ENCODE results near the gene CCNT1. TPM values are rescaled to one million over a fixed set of nuclear protein-coding genes. Genes with fewer than 3 reads are reported as not detected.
"Not testable (repeated sequence)": the region's sequence is repeated elsewhere in the genome, so short reads cannot be mapped to it uniquely, and the experiment has no call there.

Gene CCNT1
- total RNA-seq, 1 donor from 2014 or later: 28.9 TPM

GRCh38 chr12:48686037-48686595 is 30.4 kb downstream of the CCNT1 start:
- H3K27ac Mint-ChIP-seq (ENCODE audit: unreplicated experiment): no peak overlapping the region
- H3K4me3 Mint-ChIP-seq (ENCODE audit: unreplicated experiment): no peak overlapping the region
- no peak for DNase-seq (ENCODE audit: low spot score)
- H3K27me3 Mint-ChIP-seq (ENCODE audit: low read depth): no peaks in the 10 kb centered on the region
- H3K36me3 Mint-ChIP-seq (ENCODE audit: low read depth): peaks cover 9% of the 10 kb centered on the region
- H3K9me3 Mint-ChIP-seq (ENCODE audit: low read depth): no peaks in the 10 kb centered on the region
- TF ChIP-seq, protein P1, sequence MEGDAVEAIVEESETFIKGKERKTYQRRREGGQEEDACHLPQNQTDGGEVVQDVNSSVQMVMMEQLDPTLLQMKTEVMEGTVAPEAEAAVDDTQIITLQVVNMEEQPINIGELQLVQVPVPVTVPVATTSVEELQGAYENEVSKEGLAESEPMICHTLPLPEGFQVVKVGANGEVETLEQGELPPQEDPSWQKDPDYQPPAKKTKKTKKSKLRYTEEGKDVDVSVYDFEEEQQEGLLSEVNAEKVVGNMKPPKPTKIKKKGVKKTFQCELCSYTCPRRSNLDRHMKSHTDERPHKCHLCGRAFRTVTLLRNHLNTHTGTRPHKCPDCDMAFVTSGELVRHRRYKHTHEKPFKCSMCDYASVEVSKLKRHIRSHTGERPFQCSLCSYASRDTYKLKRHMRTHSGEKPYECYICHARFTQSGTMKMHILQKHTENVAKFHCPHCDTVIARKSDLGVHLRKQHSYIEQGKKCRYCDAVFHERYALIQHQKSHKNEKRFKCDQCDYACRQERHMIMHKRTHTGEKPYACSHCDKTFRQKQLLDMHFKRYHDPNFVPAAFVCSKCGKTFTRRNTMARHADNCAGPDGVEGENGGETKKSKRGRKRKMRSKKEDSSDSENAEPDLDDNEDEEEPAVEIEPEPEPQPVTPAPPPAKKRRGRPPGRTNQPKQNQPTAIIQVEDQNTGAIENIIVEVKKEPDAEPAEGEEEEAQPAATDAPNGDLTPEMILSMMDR (IDR thresholded peaks at IDR 0.05): no peak
- H3K4me1 Mint-ChIP-seq (ENCODE audit: low read depth): peaks cover 14% of the 10 kb centered on the region

- Mint-ChIP-seq H3K4me1 (ENCODE audit: low read depth) (peaks cover 28% of the 10 kb centered on the region), H3K27ac (ENCODE audit: unreplicated experiment) (no peak overlapping the region), H3K36me3 (ENCODE audit: low read depth) (peaks cover 14% of the 10 kb centered on the region), H3K4me3 (ENCODE audit: unreplicated experiment) (no peak overlapping the region), H3K27me3 (ENCODE audit: low read depth) (no peaks in the 10 kb centered on the region), H3K9me3 (ENCODE audit: low read depth) (no peaks in the 10 kb centered on the region)
- TF ChIP-seq, protein P1 (IDR thresholded peaks at IDR 0.05): no peak
- DNase-seq (ENCODE audit: low spot score): no peak
Observed at GRCh38 chr12:48683534-48683933, 33.0 kb downstream of the CCNT1 start.

DNA sequence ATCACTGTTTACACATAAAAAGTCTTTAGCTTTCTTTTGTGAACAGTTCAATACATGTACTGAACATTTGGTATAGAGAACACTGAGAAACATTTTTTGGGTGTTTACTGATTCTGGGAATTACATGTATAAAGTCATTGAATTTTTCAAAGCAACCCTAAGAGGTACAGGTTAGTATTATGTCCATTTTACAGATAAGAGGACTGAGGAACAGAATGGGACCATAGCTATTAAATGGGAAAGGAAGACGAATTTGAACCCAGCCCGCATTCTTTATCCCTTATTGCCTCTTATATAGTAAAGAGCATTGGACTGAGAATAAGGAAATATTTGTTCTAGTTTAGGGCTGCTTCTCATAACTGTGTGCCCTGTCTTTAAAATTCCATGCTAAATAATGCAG is 33.6 kb downstream of the CCNT1 start:
- Mint-ChIP-seq H3K4me1 (ENCODE audit: low read depth) (peaks cover 34% of the 10 kb centered on the region), H3K4me3 (ENCODE audit: unreplicated experiment) (peak overlapping the region; percentile 97), H3K36me3 (ENCODE audit: low read depth) (peaks cover 14% of the 10 kb centered on the region), H3K27ac (ENCODE audit: unreplicated experiment) (no peak overlapping the region), H3K27me3 (ENCODE audit: low read depth) (no peaks in the 10 kb centered on the region), H3K9me3 (ENCODE audit: low read depth) (no peaks in the 10 kb centered on the region)
- no peak for DNase-seq (ENCODE audit: low spot score)
- TF ChIP-seq, protein P1 (IDR thresholded peaks at IDR 0.05): no peak

- Mint-ChIP-seq H3K4me3 (ENCODE audit: unreplicated experiment) (peak overlapping the region; percentile 97), H3K4me1 (ENCODE audit: low read depth) (peaks cover 38% of the 10 kb centered on the region), H3K27ac (ENCODE audit: unreplicated experiment) (peak overlapping the region; percentile 98), H3K36me3 (ENCODE audit: low read depth) (peaks cover 13% of the 10 kb centered on the region)
- H3K9me3 Mint-ChIP-seq (ENCODE audit: low read depth); H3K27me3 Mint-ChIP-seq (ENCODE audit: low read depth); DNase-seq (ENCODE audit: low spot score): not testable (repeated sequence)
Observed at GRCh38 chr12:48682533-48682905, 34.0 kb downstream of the CCNT1 start.

DNA sequence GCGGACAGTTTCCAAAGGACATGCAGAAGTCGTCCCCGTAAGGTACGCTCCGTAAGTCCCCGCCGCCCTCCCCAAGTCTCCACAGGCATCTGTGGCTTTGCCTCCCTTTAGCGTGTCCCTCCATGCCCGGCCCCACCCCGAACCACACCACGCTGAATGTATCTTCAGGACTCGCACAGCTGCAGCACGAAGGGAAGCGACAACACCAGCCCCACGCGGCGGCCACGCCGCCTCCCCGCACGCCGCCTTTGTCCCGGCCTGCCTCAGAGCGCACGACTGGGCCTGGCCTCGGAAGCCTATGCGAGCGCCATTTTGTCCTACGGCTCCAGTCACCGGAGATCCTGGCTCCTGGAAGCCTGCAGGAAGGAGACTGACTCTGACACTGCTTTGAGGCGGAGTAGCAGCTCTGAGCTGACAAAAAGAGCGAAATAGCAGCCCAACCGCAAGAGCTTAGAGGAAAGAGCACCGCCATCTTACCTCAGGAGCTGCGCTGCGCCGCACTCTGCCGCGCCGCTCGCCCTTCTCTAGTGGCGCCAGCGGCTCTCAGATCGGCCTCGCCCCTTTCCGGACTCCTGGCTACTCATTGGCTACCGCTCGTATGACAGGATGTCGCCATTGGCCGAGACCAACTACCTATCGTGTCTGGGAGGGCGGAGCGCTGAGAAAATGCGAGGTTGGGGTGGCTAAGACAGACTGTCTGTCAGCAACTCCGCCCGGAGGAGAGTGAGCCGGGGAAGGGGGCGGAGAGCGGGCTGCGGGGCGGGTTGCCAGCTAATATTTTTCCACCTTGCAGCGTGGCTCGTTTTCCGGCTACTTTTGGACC is 34.6 kb downstream of the CCNT1 start, which contains the start of gene KANSL2:
KANSL2 (minus strand) TSS at position 529 of the 823 bp plus-strand sequence. CDS start 606 bp downstream, outside the sequence.
- TF ChIP-seq, protein P1 (IDR thresholded peaks at IDR 0.05): no peak
- H3K27ac Mint-ChIP-seq (ENCODE audit: unreplicated experiment): peak within 1 kb of the TSS; percentile 98
- peaks cover 16% of the 10 kb centered on the region for H3K36me3 Mint-ChIP-seq (ENCODE audit: low read depth)
- peaks cover 42% of the 10 kb centered on the region for H3K4me1 Mint-ChIP-seq (ENCODE audit: low read depth)
- peak; percentile 99 for DNase-seq (ENCODE audit: low spot score)
- no peaks in the 10 kb centered on the region for H3K27me3 Mint-ChIP-seq (ENCODE audit: low read depth)
- peak within 1 kb of the TSS; percentile 97 for H3K4me3 Mint-ChIP-seq (ENCODE audit: unreplicated experiment)
- H3K9me3 Mint-ChIP-seq (ENCODE audit: low read depth): no peaks in the 10 kb centered on the region

Measured in chondrocyte (in vitro differentiated cells).